Neural cell (in vitro differentiated cells): ENCODE measurements around the gene CALHM2. TPM values are rescaled to one million over a fixed set of nuclear protein-coding genes. Genes with fewer than 3 reads are reported as not detected.

Experiments
- H2AFZ ChIP-seq: fragments of 200-600, 300-800 bp; sonication (generic), shearing (Covaris generic); 2 replicates; pipeline ENCODE4 v1.6.0; 2014; ENCODE audit warnings: low read depth, mild to moderate bottlenecking, antibody characterized with exemption, low read length, moderate library complexity
- H3F3A ChIP-seq: fragments of 200-600 bp; shearing (Covaris generic); 2 replicates; pipeline ENCODE4 v1.6.1; 2016; ENCODE audit warnings: mild to moderate bottlenecking, moderate library complexity, mixed read lengths, antibody characterized with exemption, low read length; ENCODE audit not compliant: insufficient read depth, poor library complexity, severe bottlenecking
- H3K27ac ChIP-seq: fragments of 200-600, 300-800 bp; sonication (generic), shearing (Covaris generic); 2 replicates; pipeline ENCODE4 v1.5.1; 2014; ENCODE audit warnings: mild to moderate bottlenecking, low read length, moderate library complexity
- H3K27me3 ChIP-seq: fragments of 300-800, 200-600 bp; sonication (generic), shearing (Covaris generic); 2 replicates; pipeline ENCODE4 v1.6.0; 2014; ENCODE audit warnings: mild to moderate bottlenecking, low read depth, low read length, moderate library complexity; ENCODE audit not compliant: insufficient read depth
- H3K36me3 ChIP-seq: fragments of 300-800, 200-600 bp; sonication (generic), shearing (Covaris generic); 2 replicates; pipeline ENCODE4 v1.5.1; 2014; ENCODE audit warnings: mild to moderate bottlenecking, antibody characterized with exemption, low read length, moderate library complexity; ENCODE audit not compliant: insufficient read depth
- H3K4me2 ChIP-seq: fragments of 300-800, 200-600 bp; sonication (generic), shearing (Covaris generic); 2 replicates; pipeline ENCODE4 v1.6.0; 2014; ENCODE audit warnings: mild to moderate bottlenecking, low read length
- H3K4me3 ChIP-seq: fragments of 300-800, 200-600 bp; sonication (generic), shearing (Covaris generic); 2 replicates; pipeline ENCODE4 v1.5.1; 2014; ENCODE audit warnings: mild to moderate bottlenecking, low read length, moderate library complexity
- H3K79me2 ChIP-seq: fragments of 200-600 bp; shearing (Covaris generic); replicated peaks from 2 replicates; pipeline ENCODE4 v1.6.0; 2014; ENCODE audit warnings: mild to moderate bottlenecking, low read length, moderate library complexity; ENCODE audit not compliant: insufficient read depth
- H3K9ac ChIP-seq: fragments of 300-800, 200-600 bp; sonication (generic), shearing (Covaris generic); 2 replicates; pipeline ENCODE4 v1.6.1; 2016; ENCODE audit warnings: mild to moderate bottlenecking, low read length, mixed read lengths
- H3K9me2 ChIP-seq: fragments of 200-600 bp; shearing (Covaris generic); 2 replicates; pipeline ENCODE4 v1.6.1; 2016; ENCODE audit warnings: mild to moderate bottlenecking, low read length, mixed read lengths; ENCODE audit not compliant: insufficient read depth
- H3K9me3 ChIP-seq: fragments of 200-600, 300-800 bp; sonication (generic), shearing (Covaris generic); 2 replicates; pipeline ENCODE4 v1.6.1; 2016; ENCODE audit warnings: mild to moderate bottlenecking, mixed run types, low read length, moderate library complexity, mixed read lengths
- H4K20me1 ChIP-seq: fragments of 200-600 bp; shearing (Covaris generic); 2 replicates; pipeline ENCODE4 v1.6.1; 2016; ENCODE audit warnings: mild to moderate bottlenecking, mixed run types; ENCODE audit not compliant: insufficient read depth
- CTCF ChIP-seq: fragments of 450-650 bp; IDR thresholded peaks from 2 replicates; pipeline ENCODE4 v1.5.1; 2014; ENCODE audit warnings: antibody characterized with exemption, mild to moderate bottlenecking, moderate library complexity; ENCODE audit not compliant: poor library complexity, severe bottlenecking
- EP300 ChIP-seq: fragments of 450-650 bp; conservative IDR thresholded peaks from 2 replicates; pipeline ENCODE4 v1.6.1; 2014; ENCODE audit warnings: antibody characterized with exemption, mild to moderate bottlenecking, moderate library complexity; ENCODE audit not compliant: poor library complexity, severe bottlenecking
- EZH2 ChIP-seq: fragments of 200-600, 300-800 bp; shearing (Covaris generic), sonication (generic); IDR thresholded peaks from 2 replicates; pipeline ENCODE4 v1.6.1; 2014; ENCODE audit warnings: antibody characterized with exemption, low read length, borderline replicate concordance, mild to moderate bottlenecking; ENCODE audit not compliant: insufficient read depth, poor library complexity, severe bottlenecking
- MXI1 ChIP-seq: fragments of 450-650 bp; conservative IDR thresholded peaks from 2 replicates; pipeline ENCODE4 v1.6.1; 2014; ENCODE audit warnings: antibody characterized with exemption, mild to moderate bottlenecking; ENCODE audit not compliant: poor library complexity, severe bottlenecking
- POLR2AphosphoS5 ChIP-seq: IDR thresholded peaks from 2 replicates; pipeline ENCODE4 v1.6.1; 2012
- RAD21 ChIP-seq: fragments of 450-650 bp; conservative IDR thresholded peaks from 2 replicates; pipeline ENCODE4 v1.6.1; 2014; ENCODE audit warnings: antibody characterized with exemption, mild to moderate bottlenecking, moderate library complexity
- REST ChIP-seq: IDR thresholded peaks from 2 replicates; pipeline ENCODE4 v1.6.1; 2012; ENCODE audit warnings: borderline replicate concordance
- SMC3 ChIP-seq: fragments of 450-650 bp; conservative IDR thresholded peaks from 2 replicates; pipeline ENCODE4 v1.6.1; 2014; ENCODE audit warnings: antibody characterized with exemption, mild to moderate bottlenecking, moderate library complexity; ENCODE audit not compliant: poor library complexity
- TAF1 ChIP-seq: IDR thresholded peaks from 2 replicates; pipeline ENCODE4 v1.6.1; 2012; ENCODE audit warnings: low read depth
- polyA plus RNA-seq: library from polyadenylated mRNA; depleted of rRNA; stranded (reverse); fragments of >200 nt; gene quantifications from 2 replicates; pipeline ENCODE4 v1.2.3, GENCODE V29; 2014

The CALHM2 gene
- polyA plus RNA-seq, 1 donor from 2014 or later = not detected

DNA sequence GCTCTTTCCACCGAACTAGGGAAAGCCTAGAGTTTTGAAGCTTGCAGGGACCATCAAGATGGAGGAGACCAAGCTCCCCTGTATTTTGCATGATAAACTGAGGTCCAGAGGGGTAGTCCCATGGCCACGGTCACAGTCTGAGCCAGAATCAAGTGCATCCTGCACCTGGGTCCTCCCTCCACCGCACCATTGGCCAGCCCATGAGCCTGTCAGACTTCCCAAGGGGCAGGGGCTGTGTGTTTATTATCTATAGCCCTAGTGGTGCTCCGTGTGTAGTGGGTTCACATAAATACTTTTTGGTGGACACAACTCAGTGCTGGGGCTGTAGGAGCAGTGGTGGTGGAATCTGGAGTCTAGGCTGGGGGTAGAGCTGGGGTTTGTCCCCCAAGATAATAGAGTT is 23.3 kb upstream of the CALHM2 start:
- H3K4me3 ChIP-seq = no peak overlapping the region
- no peaks in the 10 kb centered on the region for H4K20me1 ChIP-seq
- no peak overlapping the region for H2AFZ ChIP-seq
- no peak for TF ChIP-seq REST
- TF ChIP-seq RAD21 = no peak
- no peak for TF ChIP-seq EP300
- TF ChIP-seq MXI1 = no peak
- no peak for TF ChIP-seq EZH2
- no peak for TF ChIP-seq POLR2AphosphoS5
- no peak for TF ChIP-seq TAF1
- TF ChIP-seq CTCF = no peak
- TF ChIP-seq SMC3 = no peak
- no peaks in the 10 kb centered on the region for H3F3A ChIP-seq
- no peaks in the 10 kb centered on the region for H3K27me3 ChIP-seq
- no peak overlapping the region for H3K9ac ChIP-seq
- no peak overlapping the region for H3K4me2 ChIP-seq
- H3K79me2 ChIP-seq = no peaks in the 10 kb centered on the region
- no peak overlapping the region for H3K27ac ChIP-seq
- no peaks in the 10 kb centered on the region for H3K9me2 ChIP-seq
- no peaks in the 10 kb centered on the region for H3K36me3 ChIP-seq
- no peaks in the 10 kb centered on the region for H3K9me3 ChIP-seq

- H3K27ac ChIP-seq = no peak overlapping the region
- no peaks in the 10 kb centered on the region for H3K27me3 ChIP-seq
- H3K79me2 ChIP-seq = no peaks in the 10 kb centered on the region
- H3F3A ChIP-seq = no peaks in the 10 kb centered on the region
- H3K9ac ChIP-seq = no peak overlapping the region
- no peaks in the 10 kb centered on the region for H3K9me2 ChIP-seq
- H4K20me1 ChIP-seq = no peaks in the 10 kb centered on the region
- H3K36me3 ChIP-seq = no peaks in the 10 kb centered on the region
- no peaks in the 10 kb centered on the region for H3K9me3 ChIP-seq
- no peak for TF ChIP-seq TAF1
- no peak for TF ChIP-seq POLR2AphosphoS5
- TF ChIP-seq REST = no peak
- TF ChIP-seq MXI1 = no peak
- no peak for TF ChIP-seq CTCF
- TF ChIP-seq EP300 = no peak
- TF ChIP-seq SMC3 = no peak
- no peak for TF ChIP-seq RAD21
- no peak for TF ChIP-seq EZH2
- no peak overlapping the region for H2AFZ ChIP-seq
- H3K4me3 ChIP-seq = no peak overlapping the region
- no peak overlapping the region for H3K4me2 ChIP-seq
These were observed 21.9 kb upstream of the CALHM2 start for GRCh38 chr10:103474077-103474476.
